Activated T-cell treated with anti-CD3 and anti-CD28 coated beads for 1 hour (primary cell): Measurements from ENCODE around the gene PYDC1.
"Not testable (repeated sequence)": the region's sequence is repeated elsewhere in the genome, so short reads cannot be mapped to it uniquely, and the experiment has no call there.

ENCODE experiments used
- DNase-seq: peaks from one replicate; pipeline ENCODE4 v3.0.0-alpha.2; 2020; ENCODE audit warnings: low read depth

PYDC1 gene

DNA sequence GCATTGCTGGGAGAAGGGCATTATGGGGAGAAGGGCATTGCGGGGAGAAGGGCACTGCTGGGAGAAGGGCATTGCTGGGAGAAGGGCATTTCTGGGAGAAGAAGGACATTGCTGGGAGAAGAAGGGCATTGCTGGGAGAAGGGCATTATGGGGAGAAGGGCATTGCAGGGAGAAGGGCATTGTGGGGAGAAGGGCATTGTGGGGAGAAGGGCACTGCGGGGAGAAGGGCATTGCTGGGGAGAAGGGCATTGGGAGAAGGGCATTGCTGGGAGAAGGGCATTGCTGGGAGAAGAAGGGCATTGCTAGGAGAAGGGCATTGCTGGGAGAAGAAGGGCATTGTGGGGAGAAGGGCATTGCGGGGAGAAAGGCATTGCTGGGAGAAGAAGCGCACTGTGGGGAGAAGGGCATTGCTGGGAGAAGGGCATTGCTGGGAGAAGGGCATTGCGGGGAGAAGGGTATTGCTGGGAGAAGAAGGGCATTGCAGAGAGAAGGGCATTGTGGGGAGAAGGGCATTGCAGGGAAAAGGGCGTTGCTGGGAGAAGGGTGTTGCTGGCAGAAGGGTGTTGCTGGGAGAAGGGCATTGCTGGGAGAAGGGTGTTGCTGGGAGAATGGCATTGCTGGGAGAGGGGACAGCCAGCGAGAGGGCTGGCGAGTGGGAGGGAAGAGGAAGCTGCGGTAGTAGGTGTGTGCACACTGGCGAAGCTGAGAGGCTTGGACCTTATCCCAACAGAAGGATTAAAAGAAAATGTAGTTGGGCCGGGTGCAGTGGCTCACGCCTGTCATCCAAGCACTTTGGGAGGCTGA lies 4.6 kb upstream of the PYDC1 start:
- no peak for DNase-seq

DNA sequence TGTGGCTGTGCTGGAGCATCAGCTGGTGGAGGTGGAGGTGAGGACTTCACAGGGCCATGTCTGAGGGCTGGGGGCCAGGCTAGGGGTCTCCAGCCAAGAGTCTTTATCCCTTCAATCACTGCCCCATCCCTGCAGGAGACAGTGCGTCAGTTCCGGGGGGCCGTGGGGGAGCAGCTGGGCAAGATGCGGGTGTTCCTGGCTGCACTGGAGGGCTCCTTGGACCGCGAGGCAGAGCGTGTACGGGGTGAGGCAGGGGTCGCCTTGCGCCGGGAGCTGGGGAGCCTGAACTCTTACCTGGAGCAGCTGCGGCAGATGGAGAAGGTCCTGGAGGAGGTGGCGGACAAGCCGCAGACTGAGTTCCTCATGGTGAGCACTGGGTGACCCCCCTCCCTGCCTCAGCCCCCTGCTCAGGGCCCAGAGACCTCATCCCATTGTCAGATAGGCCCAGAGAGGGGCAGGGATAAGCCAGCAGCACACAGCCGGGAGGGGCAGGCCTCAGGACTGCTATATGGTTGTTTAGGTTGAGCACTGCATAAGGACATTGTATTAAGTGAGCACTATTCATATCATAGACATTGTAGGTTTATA lies 2.3 kb upstream of the PYDC1 start:
- no peak for DNase-seq

DNA sequence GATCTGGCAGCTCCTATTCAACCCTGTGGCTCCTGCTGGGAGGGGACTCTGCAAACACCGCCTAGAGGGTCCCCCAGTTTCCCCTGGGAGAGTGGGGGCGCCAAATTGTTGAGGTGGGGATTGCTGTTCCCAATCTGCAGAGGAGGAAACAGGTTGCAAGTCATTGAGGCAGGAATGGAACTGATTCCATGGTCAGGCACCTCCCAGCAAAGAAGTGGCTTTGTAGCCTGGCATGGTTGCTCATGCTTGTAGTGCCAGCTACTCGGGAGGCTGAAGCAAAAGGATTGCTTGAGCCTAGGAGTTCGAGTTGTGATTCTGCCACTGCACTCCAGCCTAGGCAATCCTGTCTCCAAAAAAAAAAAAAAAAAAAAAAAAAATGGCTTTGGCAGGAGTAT lies 198 bp upstream of the PYDC1 start:
- no peak for DNase-seq

DNA sequence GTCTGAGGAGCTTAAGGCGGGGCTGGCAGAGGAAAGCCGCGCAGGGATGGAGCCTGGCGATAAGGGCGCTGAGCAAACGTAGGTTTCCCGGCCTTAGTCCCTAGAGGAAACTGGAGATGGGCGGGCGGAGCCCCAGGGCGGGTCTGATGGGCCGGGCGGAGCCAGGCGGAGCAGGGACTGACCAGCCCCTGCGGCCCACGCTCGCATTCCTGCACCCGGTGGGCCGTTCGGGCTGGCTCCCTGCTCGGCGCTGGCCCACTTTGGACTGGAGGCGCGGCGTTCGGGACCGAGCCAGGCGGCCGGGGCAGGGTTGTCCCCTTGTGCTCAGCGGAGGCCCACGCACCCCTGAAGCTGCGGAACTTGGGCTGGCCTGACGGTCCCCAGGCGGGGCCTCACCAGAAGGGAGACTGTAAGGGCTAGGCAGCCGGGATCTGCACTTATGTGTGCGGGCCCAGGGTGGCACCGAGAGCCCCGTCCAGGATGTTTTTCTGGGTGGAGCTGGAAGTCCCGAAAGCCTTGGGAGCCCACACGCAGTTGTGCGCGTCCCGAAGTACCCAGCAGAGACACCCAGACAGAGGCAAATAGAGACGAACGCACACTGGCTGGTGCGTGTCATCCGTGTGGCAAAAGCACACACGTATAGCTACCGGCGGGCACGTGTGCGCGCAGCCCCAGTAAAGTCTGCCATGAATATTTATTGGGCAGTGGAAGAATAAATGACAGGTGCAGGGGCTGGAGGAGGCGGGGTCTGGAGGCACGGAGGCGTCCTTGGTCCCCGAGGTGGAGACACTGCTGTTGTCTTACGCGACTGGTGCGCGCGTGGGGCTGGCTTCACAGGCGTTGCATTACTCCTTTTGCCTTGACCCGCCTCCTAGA lies 1.4 kb downstream of the PYDC1 start:
- no peak for DNase-seq

GRCh38 chr16:31214708-31215286 lies 2.1 kb downstream of the PYDC1 start:
- no peak for DNase-seq

DNA sequence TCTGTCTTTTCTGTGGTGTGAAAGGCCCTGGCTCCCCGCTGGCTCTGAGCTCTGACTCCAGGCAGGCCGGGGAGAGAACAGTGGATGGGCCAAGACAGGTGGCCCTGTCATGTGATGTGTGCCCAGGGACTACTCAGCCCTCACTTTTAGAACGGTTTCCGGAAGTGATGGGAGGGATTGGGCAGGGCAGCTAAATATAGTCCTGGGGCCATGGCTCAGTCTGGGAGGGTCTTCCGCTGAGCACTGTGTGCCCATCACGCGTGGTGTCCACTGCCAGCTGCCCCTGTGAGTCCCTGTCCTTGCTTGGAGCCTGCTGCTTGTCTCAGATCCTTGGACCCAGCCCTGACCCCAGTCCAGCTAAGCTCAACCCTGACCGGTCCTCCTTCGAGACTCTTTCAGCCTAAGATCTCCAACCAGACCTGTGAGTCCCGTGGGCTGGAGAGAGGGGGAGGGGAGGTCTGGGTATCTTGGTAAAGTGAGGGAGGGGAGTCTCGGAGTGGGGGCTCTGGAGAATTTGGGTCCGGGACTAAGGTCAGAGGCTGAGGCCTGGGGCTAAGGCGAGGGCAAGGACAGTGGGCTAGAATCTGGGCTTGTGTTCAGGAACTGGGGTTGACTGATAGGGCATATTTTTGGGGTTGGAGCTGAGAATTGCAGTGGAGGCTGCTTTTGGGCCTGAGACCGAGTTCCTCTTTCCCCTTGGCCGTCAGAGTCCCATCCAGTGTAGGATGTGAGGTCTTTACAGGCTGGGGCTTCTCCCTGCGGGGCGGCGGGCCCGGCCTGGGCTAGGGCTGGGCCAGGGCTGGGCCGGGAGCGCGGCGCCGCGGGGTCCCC lies 2.8 kb downstream of the PYDC1 start, which contains the start of gene TRIM72:
TSS of gene TRIM72 (plus strand) at position 243 of the 831 bp plus-strand sequence. CDS start 620 bp downstream, outside the sequence.
- DNase-seq: no peak

DNA sequence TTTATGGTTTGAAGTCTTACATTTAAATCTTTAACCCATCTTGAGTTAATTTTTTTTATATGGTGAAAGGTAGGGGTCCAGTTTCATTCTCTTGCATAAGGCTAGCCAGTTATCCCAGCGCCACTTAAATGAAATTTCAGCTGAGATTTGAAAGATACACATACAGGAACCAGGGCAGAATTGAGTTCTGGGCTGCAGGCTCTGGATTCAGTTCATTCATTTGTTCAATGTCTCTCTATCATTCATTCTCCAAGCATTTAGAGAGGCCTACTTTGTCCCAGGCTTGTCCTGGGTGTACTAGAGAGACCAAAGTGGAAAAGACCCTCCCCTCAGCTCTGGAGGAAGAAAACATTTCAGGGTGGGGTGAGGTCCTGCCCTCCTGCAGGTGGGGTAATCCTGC lies 3.6 kb downstream of the PYDC1 start:
- DNase-seq: no peak

- no peak for DNase-seq
Measured at GRCh38 chr16:31206776-31207175, 10.2 kb downstream of the PYDC1 start.

DNA sequence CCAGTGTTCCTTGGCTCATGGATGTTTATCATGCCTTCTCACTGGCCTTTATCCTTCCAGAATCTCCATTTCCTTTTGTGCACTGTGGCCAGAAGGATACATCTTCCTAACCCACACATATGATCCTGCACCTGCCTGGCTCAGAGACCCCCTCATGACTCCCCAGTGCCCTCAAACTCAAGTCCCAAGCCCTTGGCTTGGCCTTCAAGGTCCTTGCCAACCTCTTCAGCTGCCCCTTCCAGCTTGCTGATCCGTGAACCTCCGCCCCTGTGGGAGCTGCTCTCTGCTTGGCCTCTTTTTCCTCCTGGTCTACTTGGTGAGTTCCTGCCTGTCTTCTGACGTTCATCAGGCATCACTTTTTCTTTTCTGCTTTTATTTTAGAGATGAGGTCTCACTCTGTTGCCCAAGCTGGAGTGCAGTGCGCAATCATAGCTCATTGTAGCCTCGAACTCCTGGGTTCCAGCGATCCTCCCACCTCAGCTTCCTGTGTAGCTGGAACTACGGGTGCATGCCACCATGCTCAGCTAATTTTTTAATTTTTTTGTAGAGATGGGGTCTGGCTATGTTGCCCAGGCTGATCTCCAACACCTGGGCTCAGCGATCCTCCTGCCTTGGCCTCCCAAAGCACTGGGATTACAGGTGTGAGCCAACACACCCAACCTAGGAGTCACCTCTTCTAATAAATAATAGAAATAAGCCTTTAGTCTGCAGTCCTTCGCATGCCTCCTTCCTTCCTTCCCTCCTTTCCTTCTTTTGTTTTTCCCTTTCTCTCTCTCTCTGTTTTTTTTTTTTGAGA lies 11.9 kb downstream of the PYDC1 start:
- DNase-seq: no peak

DNA sequence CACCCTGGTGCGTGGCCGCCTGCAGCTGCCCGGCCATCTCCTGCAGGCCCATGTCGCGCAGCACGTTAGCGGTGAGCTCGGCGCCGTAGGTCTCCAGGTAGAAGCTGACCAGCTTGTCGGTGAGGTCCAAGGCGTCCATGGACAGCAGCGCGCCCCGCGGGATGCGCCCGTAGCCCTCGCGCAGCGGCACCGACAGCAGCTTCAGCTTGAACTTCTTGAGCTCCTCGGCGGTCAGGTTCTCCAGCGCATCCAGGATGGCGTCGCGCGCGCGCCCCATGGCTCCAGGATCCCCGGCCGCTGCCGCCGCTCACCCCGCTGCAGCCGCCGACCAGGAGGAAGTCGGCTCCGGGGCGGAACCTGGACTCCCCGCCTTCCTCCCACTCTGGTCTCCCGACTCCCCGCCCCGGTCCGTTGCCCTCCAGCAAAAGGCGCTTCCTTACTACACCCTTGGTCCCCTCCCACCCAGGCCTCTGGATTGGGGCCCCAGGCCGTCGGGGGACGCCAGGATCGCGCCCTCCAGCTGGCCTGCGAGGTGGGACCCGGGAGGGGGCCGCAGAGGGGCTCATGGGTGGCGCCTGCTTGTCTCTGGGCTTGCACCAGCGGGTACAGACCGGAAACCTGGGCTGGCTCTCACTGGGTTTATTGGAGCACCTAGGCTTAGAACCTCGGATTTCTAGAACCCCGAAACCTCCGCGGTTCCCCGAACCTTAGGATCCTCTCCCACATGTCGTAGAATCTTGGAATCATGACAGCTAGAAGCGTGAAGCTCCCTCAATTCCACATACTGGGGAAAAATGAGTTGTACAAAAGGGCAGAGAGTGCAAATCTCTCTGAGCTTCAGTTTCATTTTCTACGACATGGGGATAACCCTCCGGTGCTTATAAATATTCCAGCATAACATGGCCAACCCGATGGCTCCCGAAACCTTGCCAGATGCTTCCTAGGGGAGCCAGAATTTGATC lies 14.2 kb downstream of the PYDC1 start, which contains the start of gene PYCARD:
TSS of gene PYCARD (minus strand) at position 347 of the 962 bp plus-strand sequence. CDS start at position 277, 70 bp downstream.
- no peak for DNase-seq

DNA sequence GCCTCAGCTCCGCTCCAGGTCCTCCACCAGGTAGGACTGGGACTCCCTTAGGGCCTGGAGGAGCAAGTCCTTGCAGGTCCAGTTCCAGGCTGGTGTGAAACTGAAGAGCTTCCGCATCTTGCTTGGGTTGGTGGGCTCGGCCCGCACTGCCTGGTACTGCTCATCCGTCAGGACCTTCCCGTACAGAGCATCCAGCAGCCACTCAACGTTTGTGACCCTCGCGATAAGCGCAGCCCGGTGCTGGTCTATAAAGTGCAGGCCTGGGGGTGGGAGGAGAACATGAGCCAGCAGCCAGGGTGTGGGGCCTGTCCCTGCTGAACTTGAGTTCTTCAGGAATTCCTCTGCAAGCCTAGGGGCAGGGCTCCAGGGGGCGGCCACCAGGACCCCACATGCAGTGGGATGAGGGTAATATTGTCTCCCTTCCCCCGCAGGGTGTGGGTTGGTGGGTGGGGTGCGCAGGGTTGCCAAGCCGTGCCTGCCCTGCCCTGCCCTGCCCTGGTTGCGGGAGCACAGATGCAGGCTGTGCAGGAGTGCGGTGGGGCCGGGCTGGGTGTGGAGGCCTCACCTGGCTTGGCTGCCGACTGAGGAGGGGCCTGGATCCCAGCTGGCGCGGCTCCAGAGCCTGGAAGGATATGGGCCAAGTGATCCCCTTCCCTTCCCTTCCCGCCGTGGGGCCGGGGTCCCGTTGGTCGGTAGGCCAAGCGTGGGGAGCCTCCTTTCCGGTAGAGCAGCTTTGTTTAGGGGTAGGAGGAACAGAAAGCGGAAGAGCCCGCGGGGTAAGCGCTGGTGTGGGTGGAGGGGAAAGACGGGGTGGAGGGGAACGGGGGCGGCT lies 15.1 kb downstream of the PYDC1 start:
- no peak for DNase-seq

GRCh38 chr16:31200821-31201568 lies 15.9 kb downstream of the PYDC1 start:
- no peak for DNase-seq

DNA sequence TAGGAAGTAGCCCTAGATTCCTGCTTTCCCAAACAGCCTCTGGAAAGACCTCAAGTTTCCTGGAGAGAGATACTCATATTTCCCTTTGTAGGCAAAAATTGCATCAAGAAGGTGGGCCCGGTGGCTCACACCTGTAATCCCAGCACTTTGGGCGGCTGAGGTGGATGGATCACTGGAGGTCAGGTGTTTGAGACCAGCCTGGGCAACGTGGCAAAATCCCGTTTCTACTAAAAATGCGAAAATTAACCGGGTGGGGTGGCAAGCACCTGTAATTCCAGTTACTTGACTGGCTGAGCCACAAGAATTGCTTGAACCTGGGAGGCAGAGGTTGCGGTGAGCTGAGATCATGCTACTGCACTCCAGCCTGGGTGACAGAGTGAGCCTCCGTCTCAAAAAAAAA lies 16.8 kb downstream of the PYDC1 start:
- not testable (repeated sequence) for DNase-seq

DNA sequence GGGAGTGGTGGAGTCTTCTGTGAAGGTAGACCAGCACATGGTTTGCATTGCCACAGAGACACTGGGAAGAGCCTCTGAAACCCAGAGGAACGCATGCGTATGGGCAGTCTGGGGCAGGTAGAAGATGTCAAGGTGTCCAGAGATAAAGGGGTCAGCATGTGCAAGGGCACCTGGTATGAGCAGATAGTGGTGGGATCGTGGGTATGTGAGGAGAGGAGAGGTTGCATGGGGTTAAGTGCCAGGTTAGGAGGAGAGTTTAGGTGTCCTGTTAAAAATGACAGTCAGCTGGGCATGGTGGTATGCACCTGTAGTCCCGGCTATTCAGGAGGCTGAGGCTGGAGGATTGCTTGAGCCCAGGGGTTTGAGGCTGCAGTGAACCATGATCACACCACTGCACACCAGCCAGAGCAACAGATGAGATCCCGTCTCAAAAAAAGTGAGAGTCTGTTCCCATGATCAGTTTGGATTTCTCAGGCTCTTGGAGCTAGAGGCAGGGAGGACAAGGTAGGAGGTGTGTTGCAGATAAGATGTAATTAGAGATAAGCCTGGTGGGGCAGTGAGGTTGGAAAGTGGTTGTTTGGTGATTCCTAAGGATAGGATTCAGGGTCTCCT lies 17.4 kb downstream of the PYDC1 start:
- DNase-seq: no peak

DNA sequence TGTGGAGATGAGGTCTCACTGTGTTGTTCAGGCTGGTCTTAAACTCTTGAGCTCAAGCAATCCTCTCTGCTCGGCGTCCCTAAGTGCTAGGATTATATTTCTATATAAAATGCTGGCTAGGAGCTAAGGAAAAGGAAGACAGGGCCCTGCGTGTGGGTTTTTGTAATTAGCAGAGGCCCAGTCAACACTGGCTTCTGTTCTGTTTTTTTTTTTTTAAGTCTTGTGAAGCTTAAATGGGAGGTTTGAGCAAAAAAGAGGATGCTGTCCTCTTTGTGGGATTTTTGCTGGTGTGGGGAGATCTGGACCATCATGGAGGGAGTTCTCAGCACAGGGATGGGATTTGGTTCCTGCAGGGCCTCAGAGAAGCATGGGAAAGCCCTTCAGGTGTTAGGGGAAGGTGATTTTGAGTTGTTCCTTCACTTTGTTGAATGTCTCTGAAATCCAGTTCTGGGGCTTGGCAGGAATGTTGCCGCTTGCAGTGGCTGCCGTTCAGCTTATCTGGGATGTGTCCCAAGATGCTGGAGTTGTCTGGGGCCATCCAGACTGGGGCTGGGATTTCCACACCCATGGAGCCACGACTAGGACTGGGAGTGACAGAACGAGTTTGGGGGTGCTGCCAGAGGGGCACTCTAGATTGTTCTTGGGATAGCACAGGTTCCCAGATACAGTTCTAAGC lies 18.6 kb downstream of the PYDC1 start:
- no peak for DNase-seq

DNA sequence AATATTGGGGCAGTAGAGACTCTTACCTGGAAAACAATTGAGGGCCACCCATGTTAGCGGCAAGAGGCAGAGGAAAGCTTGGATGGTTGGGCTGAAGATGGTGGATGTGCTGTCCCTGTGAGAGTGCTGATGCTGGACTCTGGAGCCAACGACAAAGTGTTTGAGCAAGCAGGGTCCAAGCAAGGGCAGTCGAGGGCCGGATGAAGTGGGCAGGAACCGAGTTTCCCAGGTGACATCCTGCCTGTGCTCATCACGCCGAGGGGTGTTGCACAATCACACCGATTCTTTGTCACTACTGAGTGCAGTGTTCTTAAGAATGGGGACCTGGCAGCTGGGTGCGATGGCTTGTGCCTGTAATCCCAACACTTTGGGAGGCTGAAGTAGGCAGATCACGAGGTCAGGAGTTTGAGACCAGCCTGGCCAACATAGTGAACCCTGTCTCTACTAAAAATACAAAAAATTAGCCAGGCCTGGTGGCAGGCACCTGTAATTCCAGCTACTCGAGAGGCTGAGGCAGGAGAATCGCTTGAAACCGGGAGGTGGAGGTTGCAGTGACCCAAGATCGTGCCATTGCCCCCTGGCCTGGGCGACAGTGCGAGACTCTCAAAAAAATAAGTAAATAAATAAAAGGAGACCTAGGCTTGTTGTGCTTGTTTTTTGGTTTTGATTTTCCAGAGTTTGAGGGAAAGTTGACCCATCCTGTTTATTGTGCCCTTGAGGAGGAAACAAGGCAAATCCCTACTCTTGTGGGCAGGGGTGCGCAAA lies 20.4 kb downstream of the PYDC1 start:
- DNase-seq: no peak
